Endodermal cell (in vitro differentiated cells): ENCODE data around the gene DPP6. TPM values are rescaled to one million over a fixed set of nuclear protein-coding genes. Genes with fewer than 3 reads are reported as not detected.

Source experiments
- DNase-seq: peaks from one replicate; pipeline ENCODE4 v3.0.0-alpha.2; 2017
- H3K27ac ChIP-seq: 2 replicates; pipeline ENCODE4 v1.5.1; 2013; ENCODE audit warnings: mild to moderate bottlenecking, low read depth, low read length, moderate library complexity
- H3K27me3 ChIP-seq: 2 replicates; pipeline ENCODE4 v1.6.1; 2013; ENCODE audit warnings: mild to moderate bottlenecking, low read length, moderate library complexity; ENCODE audit not compliant: insufficient read depth, control insufficient read depth, poor library complexity, severe bottlenecking
- H3K36me3 ChIP-seq: 2 replicates; pipeline ENCODE4 v1.7.0; 2013; ENCODE audit warnings: mild to moderate bottlenecking, low read length, moderate library complexity; ENCODE audit not compliant: control insufficient read depth, insufficient read depth
- H3K4me1 ChIP-seq: one replicate; pipeline ENCODE4 v1.7.0; 2013; ENCODE audit warnings: low read length; ENCODE audit not compliant: control insufficient read depth, insufficient read depth
- H3K4me3 ChIP-seq: 2 replicates; pipeline ENCODE4 v1.5.1; 2013; ENCODE audit warnings: mild to moderate bottlenecking, low read length, moderate library complexity
- H3K9ac ChIP-seq: 2 replicates; pipeline ENCODE4 v1.6.1; 2013; ENCODE audit warnings: mild to moderate bottlenecking, low read length, moderate library complexity; ENCODE audit not compliant: poor library complexity, severe bottlenecking; ENCODE audit errors: extremely low read depth
- H3K9me3 ChIP-seq: 2 replicates; pipeline ENCODE4 v1.6.1; 2013; ENCODE audit warnings: mild to moderate bottlenecking, low read length, moderate library complexity; ENCODE audit not compliant: control insufficient read depth
- H3K27ac Mint-ChIP-seq: 2 replicates; pipeline ENCODE4 v1.8.0; 2020; ENCODE audit warnings: mixed read lengths
- H3K27me3 Mint-ChIP-seq: 2 replicates; pipeline ENCODE4 v1.8.0; 2021; ENCODE audit warnings: mild to moderate bottlenecking, mixed read lengths; ENCODE audit not compliant: insufficient read depth
- H3K36me3 Mint-ChIP-seq: 2 replicates; pipeline ENCODE4 v1.8.0; 2020; ENCODE audit warnings: low read depth, mixed read lengths
- H3K4me1 Mint-ChIP-seq: 2 replicates; pipeline ENCODE4 v1.8.0; 2020; ENCODE audit warnings: mixed read lengths
- H3K4me3 Mint-ChIP-seq: 2 replicates; pipeline ENCODE4 v1.8.0; 2020; ENCODE audit warnings: mild to moderate bottlenecking, moderate library complexity, mixed read lengths
- H3K9me3 Mint-ChIP-seq: 2 replicates; pipeline ENCODE4 v1.8.0; 2020; ENCODE audit warnings: mild to moderate bottlenecking, mixed read lengths
- WGBS, 2 experiments: methylation state at CpG; one replicate each; pipeline versions ENCODE4 v1.1.5 to v1.1.7; 2013; ENCODE audit warnings: missing lambda C conversion rate in 2 of 2, mixed read lengths in 1 of 2; ENCODE audit not compliant: insufficient coverage in 1 of 2, insufficient read length in 1 of 2; 5-methylcytosine and 5-hydroxymethylcytosine counted together
- total RNA-seq, 2 donors: library from RNA; stranded (reverse); fragmentation: NEBNext Ultra II Directional in 1 of 2; extraction: Animal tissue kit (Norgen Biotek cat#: 25700) in 1 of 2; gene quantifications; 2 replicates in 1 of 2; 3 replicates in 1 of 2; pipeline ENCODE4 v1.2.1, GENCODE V29; 2021
- TF ChIP-seq, protein P1 (sequence below): fragments of 200-600 bp; sonication (generic); conservative IDR thresholded peaks from 2 replicates; pipeline ENCODE4 v1.5.0; 2021; ENCODE audit warnings: antibody characterized with exemption, mild to moderate bottlenecking

The DPP6 gene
- total RNA-seq, 2 donors from 2014 or later: 1.7 to 3.0 TPM

DNA sequence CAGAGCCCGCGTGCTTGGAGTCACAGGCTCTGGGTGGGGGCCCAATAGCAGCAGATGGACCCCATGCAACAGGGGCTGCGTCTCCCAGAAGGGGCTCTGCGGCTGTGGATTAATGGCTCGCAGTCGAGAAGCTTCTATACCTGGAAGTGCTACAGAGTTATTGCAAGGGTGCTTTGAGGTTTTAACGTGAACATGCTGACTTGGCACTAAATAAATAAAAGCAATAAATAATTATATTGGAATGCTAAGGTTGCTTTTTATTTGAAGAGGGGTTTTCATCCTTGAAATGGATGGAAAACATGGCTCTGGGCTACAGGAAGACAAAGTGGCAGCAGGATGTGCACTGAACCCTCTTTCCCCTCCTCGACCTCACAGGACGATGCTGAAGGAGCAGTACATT, 828.3 kb downstream of the DPP6 start:
- no peak overlapping the region for H3K4me3 ChIP-seq
- peaks cover 3% of the 10 kb centered on the region for H3K27me3 Mint-ChIP-seq
- H3K9me3 ChIP-seq: peaks cover 7% of the 10 kb centered on the region
- H3K4me3 Mint-ChIP-seq: no peak overlapping the region
- no peak overlapping the region for H3K27ac ChIP-seq
- no peaks in the 10 kb centered on the region for H3K27me3 ChIP-seq
- H3K4me1 ChIP-seq: no peaks in the 10 kb centered on the region
- H3K9ac ChIP-seq: no peak overlapping the region
- 91 to 98% methylated on average over 4 to 9 of the region's 9 CpGs for WGBS, 2 experiments
- TF ChIP-seq, protein P1, sequence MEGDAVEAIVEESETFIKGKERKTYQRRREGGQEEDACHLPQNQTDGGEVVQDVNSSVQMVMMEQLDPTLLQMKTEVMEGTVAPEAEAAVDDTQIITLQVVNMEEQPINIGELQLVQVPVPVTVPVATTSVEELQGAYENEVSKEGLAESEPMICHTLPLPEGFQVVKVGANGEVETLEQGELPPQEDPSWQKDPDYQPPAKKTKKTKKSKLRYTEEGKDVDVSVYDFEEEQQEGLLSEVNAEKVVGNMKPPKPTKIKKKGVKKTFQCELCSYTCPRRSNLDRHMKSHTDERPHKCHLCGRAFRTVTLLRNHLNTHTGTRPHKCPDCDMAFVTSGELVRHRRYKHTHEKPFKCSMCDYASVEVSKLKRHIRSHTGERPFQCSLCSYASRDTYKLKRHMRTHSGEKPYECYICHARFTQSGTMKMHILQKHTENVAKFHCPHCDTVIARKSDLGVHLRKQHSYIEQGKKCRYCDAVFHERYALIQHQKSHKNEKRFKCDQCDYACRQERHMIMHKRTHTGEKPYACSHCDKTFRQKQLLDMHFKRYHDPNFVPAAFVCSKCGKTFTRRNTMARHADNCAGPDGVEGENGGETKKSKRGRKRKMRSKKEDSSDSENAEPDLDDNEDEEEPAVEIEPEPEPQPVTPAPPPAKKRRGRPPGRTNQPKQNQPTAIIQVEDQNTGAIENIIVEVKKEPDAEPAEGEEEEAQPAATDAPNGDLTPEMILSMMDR: no peak
- no peaks in the 10 kb centered on the region for H3K9me3 Mint-ChIP-seq
- no peaks in the 10 kb centered on the region for H3K36me3 Mint-ChIP-seq
- H3K4me1 Mint-ChIP-seq: no peaks in the 10 kb centered on the region
- no peaks in the 10 kb centered on the region for H3K36me3 ChIP-seq
- no peak overlapping the region for H3K27ac Mint-ChIP-seq
- no peak for DNase-seq

DNA sequence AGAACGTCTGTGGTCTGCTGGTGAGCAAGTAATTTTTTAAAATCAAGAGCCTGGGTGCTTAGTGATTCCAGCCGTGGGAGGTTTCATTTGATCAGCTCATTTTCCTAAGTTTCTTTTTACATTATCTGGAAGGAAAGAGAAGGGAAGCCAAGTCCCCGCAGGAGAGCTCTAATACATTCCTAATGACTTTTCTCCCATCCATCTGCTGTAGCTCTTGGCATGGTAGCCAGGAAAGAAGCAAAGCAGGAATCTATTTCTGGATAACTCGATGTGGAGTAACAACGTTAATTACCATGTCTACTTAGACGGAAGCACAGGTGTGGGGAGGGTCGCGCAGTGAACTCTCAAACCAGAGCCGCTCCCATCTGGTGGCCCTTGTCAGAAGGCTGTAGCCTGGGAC, 828.8 kb downstream of the DPP6 start:
- 89 to 98% methylated on average over 6 to 9 of the region's 9 CpGs for WGBS, 2 experiments
- Histone ChIP-seq H3K27me3 (no peaks in the 10 kb centered on the region), H3K4me1 (no peaks in the 10 kb centered on the region), H3K9me3 (peaks cover 7% of the 10 kb centered on the region), H3K36me3 (no peaks in the 10 kb centered on the region), H3K9ac (no peak overlapping the region), H3K4me3 (no peak overlapping the region), H3K27ac (no peak overlapping the region)
- Mint-ChIP-seq H3K27ac (no peak overlapping the region), H3K27me3 (peaks cover 3% of the 10 kb centered on the region), H3K9me3 (no peaks in the 10 kb centered on the region), H3K4me1 (no peaks in the 10 kb centered on the region), H3K4me3 (no peak overlapping the region), H3K36me3 (no peaks in the 10 kb centered on the region)
- TF ChIP-seq, protein P1: no peak
- no peak for DNase-seq

DNA sequence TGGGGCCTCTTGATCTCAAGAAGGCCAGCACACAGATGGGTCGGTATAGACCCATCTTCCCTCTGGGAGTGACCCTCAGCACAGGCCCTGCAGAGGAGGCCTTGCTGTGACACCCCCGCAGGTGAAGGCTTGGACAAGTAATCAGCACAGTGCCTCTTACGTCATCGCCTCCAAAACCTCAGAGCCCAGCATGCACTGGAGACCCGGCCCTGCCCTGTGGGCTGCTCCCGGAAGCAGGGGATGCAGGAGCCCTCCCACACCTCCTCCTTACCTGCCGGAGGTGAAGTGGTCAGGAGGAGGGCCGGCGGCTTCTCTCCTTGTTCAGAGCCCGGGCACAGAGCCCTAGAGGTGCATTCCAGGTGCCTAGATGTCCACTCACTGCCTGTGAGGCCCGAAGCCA, 829.3 kb downstream of the DPP6 start:
- H3K27me3 Mint-ChIP-seq: peaks cover 3% of the 10 kb centered on the region
- H3K36me3 Mint-ChIP-seq: no peaks in the 10 kb centered on the region
- no peak overlapping the region for H3K27ac Mint-ChIP-seq
- Histone ChIP-seq H3K9ac (no peak overlapping the region), H3K4me1 (no peaks in the 10 kb centered on the region), H3K27me3 (no peaks in the 10 kb centered on the region), H3K4me3 (no peak overlapping the region), H3K36me3 (no peaks in the 10 kb centered on the region), H3K9me3 (peaks cover 7% of the 10 kb centered on the region), H3K27ac (no peak overlapping the region)
- H3K4me1 Mint-ChIP-seq: no peaks in the 10 kb centered on the region
- 93 to 97% methylated on average over 7 to 11 of the region's 11 CpGs for WGBS, 2 experiments
- TF ChIP-seq, protein P1: no peak
- H3K9me3 Mint-ChIP-seq: no peaks in the 10 kb centered on the region
- no peak for DNase-seq
- H3K4me3 Mint-ChIP-seq: no peak overlapping the region
